H1 (cell line): Measurements from ENCODE around the gene NR1D2. TPM values are rescaled to one million over a fixed set of nuclear protein-coding genes. Genes with fewer than 3 reads are reported as not detected.

Experiments
- ASH2L ChIP-seq: fragments of 200-600, 300-600 bp; sonication (generic); IDR thresholded peaks from one replicate; pipeline ENCODE4 v1.7.1; 2017; ENCODE audit warnings: low read length
- BCL11A ChIP-seq, 2 experiments: IDR thresholded peaks; one replicate each; pipeline ENCODE4 v1.6.1; 2011; ENCODE audit warnings: low read depth in 2 of 2, low read length in 2 of 2, mild to moderate bottlenecking in 2 of 2
- BRCA1 ChIP-seq: IDR thresholded peaks from 2 replicates; pipeline ENCODE4 v1.6.1; 2012; ENCODE audit warnings: low read depth, low read length, improper control_type of control experiment
- CBX8 ChIP-seq: fragments of 300-800, 300-1000 bp; sonication (generic); IDR thresholded peaks from 2 replicates; pipeline ENCODE4 v1.7.1; 2016; ENCODE audit warnings: low read depth, low read length, borderline replicate concordance
- CTBP2 ChIP-seq: IDR thresholded peaks from 2 replicates; pipeline ENCODE4 v1.7.0; 2011; ENCODE audit warnings: borderline replicate concordance, mild to moderate bottlenecking, moderate library complexity, mixed read lengths, low read length; ENCODE audit not compliant: insufficient read depth, insufficient read length
- EP300 ChIP-seq, 2 experiments: IDR thresholded peaks; 1 replicate in 1 of 2; 2 replicates in 1 of 2; pipeline ENCODE4 v1.6.1; 2011 to 2012; ENCODE audit warnings: low read depth in 2 of 2, low read length in 2 of 2, mild to moderate bottlenecking in 2 of 2, borderline replicate concordance in 1 of 2, inconsistent platforms in 1 of 2, moderate library complexity in 1 of 2
- JUND ChIP-seq: IDR thresholded peaks from 2 replicates; pipeline ENCODE4 v1.6.1; 2011; ENCODE audit warnings: mild to moderate bottlenecking, improper control_type of control experiment, low read length
- KDM4A ChIP-seq: IDR thresholded peaks from one replicate; pipeline ENCODE4 v1.7.1; 2012; ENCODE audit warnings: low read depth, mild to moderate bottlenecking, moderate library complexity, low read length, inconsistent platforms; ENCODE audit not compliant: severe bottlenecking
- RAD21 ChIP-seq, 2 experiments: IDR thresholded peaks in 1 of 2; conservative IDR thresholded peaks in 1 of 2; 2 replicates each; pipeline ENCODE4 v1.6.1; 2011; ENCODE audit warnings: low read depth in 2 of 2, low read length in 2 of 2, improper control_type of control experiment in 1 of 2, inconsistent platforms in 1 of 2, mild to moderate bottlenecking in 1 of 2, moderate library complexity in 1 of 2
- SP2 ChIP-seq: IDR thresholded peaks from 2 replicates; pipeline ENCODE4 v1.6.1; 2012; ENCODE audit warnings: mild to moderate bottlenecking, low read length, inconsistent platforms
- SUZ12 ChIP-seq: fragments of 200-600 bp; sonication (generic); IDR thresholded peaks from 2 replicates; pipeline ENCODE4 v1.6.1; 2012; ENCODE audit warnings: mild to moderate bottlenecking, inconsistent platforms, low read length, moderate library complexity, mixed read lengths
- TAF1 ChIP-seq: IDR thresholded peaks from 2 replicates; pipeline ENCODE4 v1.6.1; 2011; ENCODE audit warnings: mild to moderate bottlenecking, low read depth, low read length
- TAF7 ChIP-seq: optimal IDR thresholded peaks from 2 replicates; pipeline ENCODE3; 2011; ENCODE audit warnings: low read depth, mild to moderate bottlenecking, inconsistent platforms, low read length, moderate library complexity, borderline replicate concordance
- TCF12 ChIP-seq: IDR thresholded peaks from 2 replicates; pipeline ENCODE4 v1.6.1; 2011; ENCODE audit warnings: low read depth, mild to moderate bottlenecking, low read length
- ZNF274 ChIP-seq: IDR thresholded peaks from 2 replicates; pipeline ENCODE4 v1.7.0; 2012; ENCODE audit warnings: low read length, borderline replicate concordance; ENCODE audit errors: extremely low read depth
- polyA plus RNA-seq, 7 experiments: library from polyadenylated mRNA; depleted of rRNA in 3 of 7; stranded (reverse) in 5 of 7; unstranded in 2 of 7; fragments of >200 nt in 5 of 7; fragments of 200-250 nt in 2 of 7; gene quantifications; 1 replicate in 5 of 7; 2 replicates in 1 of 7; 4 replicates in 1 of 7; pipeline versions ENCODE4 v1.2.1 to v1.2.3, GENCODE V29; 2011 to 2013; ENCODE audit warnings: missing spikeins in 2 of 7, mixed read lengths in 2 of 7
- total RNA-seq: library from RNA; stranded (reverse); fragmentation: NEBNext Ultra II Directional; extraction: Animal tissue kit (Norgen Biotek cat#: 25700); gene quantifications from 2 replicates; pipeline ENCODE4 v1.2.1, GENCODE V29; 2021

NR1D2 gene
- total and polyA plus RNA-seq, 2 of the 8 experiments (the other 6 are each of a cell fraction or from before 2014, with no cell fraction given): 5.9 to 21.7 TPM

- TF ChIP-seq JUND (peak; percentile 20; the same call in 1 of the 2 replicates), TAF7 (peak; percentile 25), ASH2L (peak; percentile 91), SP2 (no peak), TAF1 (no peak), TCF12 (no peak), BCL11A (IDR thresholded peaks at IDR 0.05; ENCODE audit: low read depth in 2 of 2, low read length in 2 of 2) (no peak), RAD21 (IDR thresholded peaks at IDR 0.05 in 1 of 2, conservative IDR thresholded peaks at IDR 0.05 in 1 of 2; ENCODE audit: low read depth in 2 of 2, low read length in 2 of 2) (no peak), CTBP2 (peak; percentile 15), ZNF274 (no peak), KDM4A (peak; percentile 76), BRCA1 (no peak; the same call in 1 of the 2 replicates), SUZ12 (0 out of 2 replicates have a peak, but pooled peaks have one; percentile 31), EP300 (IDR thresholded peaks at IDR 0.05; ENCODE audit: borderline replicate concordance in 1 of 2, low read depth in 2 of 2, low read length in 2 of 2) (no peak), CBX8 (no peak)
Observed at GRCh38 chr3:23916152-23916885, 28.8 kb upstream of the NR1D2 start (continued).
